NCI-H2081 treated with DMSO at 0.1 percent for 48 hours (cell line): ENCODE results near the gene DLX6.
A peak's percentile ranks its signal among the peaks of the same experiment; 100 is the strongest.
"Not testable (repeated sequence)": the region's sequence is repeated elsewhere in the genome, so short reads cannot be mapped to it uniquely, and the experiment has no call there.

Source experiments
- DNase-seq: peaks from one replicate; lab custom pipeline; 2025; lab: John Stamatoyannopoulos, UW

Gene DLX6

GRCh38 chr7:97022491-97023306 is 17.3 kb downstream of the DLX6 start:
- no peak for DNase-seq

GRCh38 chr7:97024209-97025129 is 19.1 kb downstream of the DLX6 start, which contains the start of gene DLX5:
Gene DLX5, minus strand, starts transcription at chr7:97024831. Its CDS starts 208 bp downstream, at chr7:97024623.
- DNase-seq = peak; percentile 92

- DNase-seq = no peak
These were observed 19.8 kb downstream of the DLX6 start for GRCh38 chr7:97025130-97025499.

- no peak for DNase-seq
These were observed 20.8 kb downstream of the DLX6 start for GRCh38 chr7:97025983-97026714.

GRCh38 chr7:97026715-97027426 is 21.5 kb downstream of the DLX6 start:
- DNase-seq = no peak

- peak; percentile 91 for DNase-seq
These were observed 22.3 kb downstream of the DLX6 start for GRCh38 chr7:97027427-97028234.

GRCh38 chr7:97034213-97034852 is 29.0 kb downstream of the DLX6 start:
- not testable (repeated sequence) for DNase-seq

GRCh38 chr7:97039374-97040065 is 34.2 kb downstream of the DLX6 start:
- DNase-seq = no peak

GRCh38 chr7:97043281-97043680 is 37.9 kb downstream of the DLX6 start:
- DNase-seq = no peak
